HCT116 (cell line): ENCODE measurements around the gene FAM118B. TPM values are rescaled to one million over a fixed set of nuclear protein-coding genes. Genes with fewer than 3 reads are reported as not detected.

Experiments used
- ATAC-seq: fragments of 200-7000 bp; cut with Tn5 transposase; 2 replicates; pipeline ENCODE4 v1.9.1; 2020; ENCODE audit warnings: mild to moderate bottlenecking, moderate library complexity
- BruUV-seq: library from RNA; stranded (reverse); fragments of 400-500 nt; replicated peaks from 2 replicates; lab custom pipeline; 2021; lab: Mats Ljungman, UMichigan
- CTCF ChIA-PET: fragments of 300-600 bp; sonication (Branson Sonifier 250); formaldehyde crosslinking; loops from one replicate; lab custom pipeline; 2021; ENCODE audit warnings: antibody characterized with exemption; lab: Charles Lee
- POLR2A ChIA-PET: fragments of 300-600, 350-600 bp; sonication (Branson Sonifier 250); formaldehyde crosslinking; loops from one replicate; lab custom pipeline; 2021; ENCODE audit warnings: antibody characterized with exemption; lab: Charles Lee
- RAD21 ChIA-PET, 2 experiments: fragments of 300-600 bp; sonication (Branson Sonifier 250); formaldehyde crosslinking; loops; one replicate each; lab custom pipeline; 2023; ENCODE audit warnings: low total read pairs in 2 of 2; ENCODE audit not compliant: uncharacterized antibody in 2 of 2, unreplicated experiment in 2 of 2, low non-redundant PET in 1 of 2; lab: Charles Lee
- DNase-seq: peaks from one replicate; pipeline ENCODE4 v3.0.0-alpha.2; 2010; ENCODE audit warnings: low read depth, low spot score
- H2AFZ ChIP-seq: fragments of 200-600 bp; shearing (Covaris generic), sonication (generic); 2 replicates; pipeline ENCODE4 v1.6.1; 2017; ENCODE audit warnings: low read depth, mixed run types, mixed read lengths, antibody characterized with exemption, low read length; ENCODE audit not compliant: poor library complexity, severe bottlenecking
- H3K27ac ChIP-seq: 2 replicates; pipeline ENCODE4 v1.5.1; 2012; ENCODE audit warnings: low read depth, low read length
- H3K27me3 ChIP-seq: fragments of 200-600 bp; sonication (generic); 2 replicates; pipeline ENCODE4 v1.6.1; 2016; ENCODE audit warnings: mixed run types, low read length, mixed read lengths; ENCODE audit not compliant: insufficient read depth
- H3K36me3 ChIP-seq, 2 experiments: fragments of 200-500 bp in 1 of 2; fragments of 200-600 bp in 1 of 2; sonication (Bioruptor generic) in 1 of 2; sonication (generic) in 1 of 2; 2 replicates each; pipeline versions ENCODE4 v1.5.1 to v1.6.1; 2014 to 2016; ENCODE audit warnings: low read length in 2 of 2, inconsistent platforms in 1 of 2, mixed read lengths in 1 of 2, mixed run types in 1 of 2; ENCODE audit not compliant: insufficient read depth in 2 of 2, control insufficient read depth in 1 of 2
- H3K4me1 ChIP-seq, 2 experiments: fragments of 200-600 bp in 1 of 2; sonication (generic) in 1 of 2; 2 replicates each; pipeline versions ENCODE4 v1.5.1 to v1.6.1; 2012 to 2017; ENCODE audit warnings: low read length in 2 of 2, inconsistent platforms in 1 of 2, mild to moderate bottlenecking in 1 of 2, mixed read lengths in 1 of 2, mixed run types in 1 of 2, moderate library complexity in 1 of 2; ENCODE audit not compliant: insufficient read depth in 2 of 2, control insufficient read depth in 1 of 2
- H3K4me2 ChIP-seq: fragments of 200-600 bp; sonication (generic); 2 replicates; pipeline ENCODE4 v1.6.1; 2017; ENCODE audit warnings: mixed run types, low read length, mixed read lengths
- H3K4me3 ChIP-seq, 2 experiments: fragments of 200-600 bp in 1 of 2; sonication (generic) in 1 of 2; replicated peaks in 1 of 2; 2 replicates each; pipeline ENCODE4 v1.5.1; 2011 to 2016; ENCODE audit warnings: low read length in 2 of 2, control low read depth in 1 of 2, low read depth in 1 of 2, mild to moderate bottlenecking in 1 of 2, mixed read lengths in 1 of 2, mixed run types in 1 of 2
- H3K79me2 ChIP-seq: fragments of 200-600 bp; sonication (generic); 2 replicates; pipeline ENCODE4 v1.6.1; 2017; ENCODE audit warnings: mild to moderate bottlenecking, mixed run types, low read length, moderate library complexity, mixed read lengths; ENCODE audit not compliant: insufficient read depth
- H3K9ac ChIP-seq: fragments of 200-600 bp; sonication (generic); 2 replicates; pipeline ENCODE4 v1.6.1; 2016; ENCODE audit warnings: low read length, mixed read lengths
- H3K9me2 ChIP-seq: fragments of 200-600 bp; sonication (generic), shearing (Covaris generic); 2 replicates; pipeline ENCODE4 v1.6.1; 2017; ENCODE audit warnings: mixed run types, mild to moderate bottlenecking, moderate library complexity; ENCODE audit not compliant: insufficient read depth
- H3K9me3 ChIP-seq, 2 experiments: fragments of 200-500 bp in 1 of 2; fragments of 200-600 bp in 1 of 2; sonication (Bioruptor generic) in 1 of 2; sonication (generic) in 1 of 2; 2 replicates each; pipeline ENCODE4 v1.6.1; 2014 to 2017; ENCODE audit warnings: low read length in 2 of 2, mixed read lengths in 2 of 2, inconsistent platforms in 1 of 2, low read depth in 1 of 2, mild to moderate bottlenecking in 1 of 2, mixed run types in 1 of 2, moderate library complexity in 1 of 2; ENCODE audit not compliant: control insufficient read depth in 1 of 2, insufficient read depth in 1 of 2
- H4K20me1 ChIP-seq: fragments of 200-600 bp; sonication (generic), shearing (Covaris generic); 2 replicates; pipeline ENCODE4 v1.6.1; 2017; ENCODE audit warnings: mixed run types, mild to moderate bottlenecking, moderate library complexity; ENCODE audit not compliant: insufficient read depth
- EGR1 ChIP-seq: IDR thresholded peaks from 2 replicates; pipeline ENCODE4 v1.6.1; 2012; ENCODE audit warnings: low read depth
- JUND ChIP-seq: IDR thresholded peaks from 2 replicates; pipeline ENCODE4 v1.6.1; 2012
- POLR2AphosphoS5 ChIP-seq: IDR thresholded peaks from 2 replicates; pipeline ENCODE4 v1.6.1; 2011; ENCODE audit warnings: mild to moderate bottlenecking, low read depth, low read length, moderate library complexity
- SIN3A ChIP-seq: IDR thresholded peaks from 2 replicates; pipeline ENCODE4 v1.6.1; 2012; ENCODE audit warnings: low read depth
- SP1 ChIP-seq: IDR thresholded peaks from 2 replicates; pipeline ENCODE4 v1.6.1; 2012; ENCODE audit warnings: low read depth
- TCF7L2 ChIP-seq: IDR thresholded peaks from 2 replicates; pipeline ENCODE4 v1.7.0; 2011; ENCODE audit warnings: borderline replicate concordance, inconsistent platforms; ENCODE audit not compliant: insufficient read depth, insufficient read length; ENCODE audit errors: extremely low read depth
- YY1 ChIP-seq: IDR thresholded peaks from 2 replicates; pipeline ENCODE4 v1.6.1; 2011; ENCODE audit warnings: low read length, low read depth, moderate library complexity, mild to moderate bottlenecking; ENCODE audit not compliant: insufficient replicate concordance; ENCODE audit errors: extremely low read depth
- intact Hi-C: fragments of 100-400 bp; cut with micrococcal nuclease; formaldehyde crosslinking; loops from 2 replicates; pipeline ENCODE4 v1.10.0; 2022
- total RNA-seq: library from RNA; stranded (reverse); gene quantifications from one replicate; pipeline ENCODE4 v1.2.1, GENCODE V29; 2021; ENCODE audit not compliant: unreplicated experiment
- TF ChIP-seq, protein P1 (sequence below): IDR thresholded peaks from 2 replicates; pipeline ENCODE4 v1.6.1; 2012; ENCODE audit warnings: low read depth
- TF ChIP-seq, protein P2 (sequence below): IDR thresholded peaks from 2 replicates; pipeline ENCODE4 v1.6.1; 2012

FAM118B gene
- total RNA-seq, 1 experiment from 2014 or later: 12.8 TPM

DNA sequence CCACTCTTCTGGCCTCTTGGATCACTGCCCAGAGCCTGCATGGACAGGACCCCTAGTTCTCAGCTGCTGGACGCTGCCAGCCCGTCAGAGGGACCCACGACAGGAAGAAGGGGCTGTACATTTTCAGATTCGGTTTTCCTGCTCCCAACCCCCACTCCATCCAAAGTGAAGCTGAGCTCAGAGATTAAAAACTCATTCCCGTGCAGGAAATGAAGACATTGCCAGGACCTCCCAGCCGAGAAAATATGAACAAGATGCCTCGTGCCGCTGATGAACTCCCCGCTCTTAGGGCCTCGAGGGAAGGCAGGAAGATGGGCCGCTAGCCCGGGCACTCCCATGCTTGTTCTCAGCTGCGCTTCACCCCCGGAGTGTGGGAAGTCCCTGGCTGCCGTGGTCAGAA is 36.2 kb upstream of the FAM118B start:
- intact Hi-C loops: no loop called here
- TF ChIP-seq JUND (no peak), SIN3A (no peak), POLR2AphosphoS5 (no peak), EGR1 (no peak), YY1 (no peak), TCF7L2 (no peak), SP1 (no peak)
- TF ChIP-seq, protein P1, sequence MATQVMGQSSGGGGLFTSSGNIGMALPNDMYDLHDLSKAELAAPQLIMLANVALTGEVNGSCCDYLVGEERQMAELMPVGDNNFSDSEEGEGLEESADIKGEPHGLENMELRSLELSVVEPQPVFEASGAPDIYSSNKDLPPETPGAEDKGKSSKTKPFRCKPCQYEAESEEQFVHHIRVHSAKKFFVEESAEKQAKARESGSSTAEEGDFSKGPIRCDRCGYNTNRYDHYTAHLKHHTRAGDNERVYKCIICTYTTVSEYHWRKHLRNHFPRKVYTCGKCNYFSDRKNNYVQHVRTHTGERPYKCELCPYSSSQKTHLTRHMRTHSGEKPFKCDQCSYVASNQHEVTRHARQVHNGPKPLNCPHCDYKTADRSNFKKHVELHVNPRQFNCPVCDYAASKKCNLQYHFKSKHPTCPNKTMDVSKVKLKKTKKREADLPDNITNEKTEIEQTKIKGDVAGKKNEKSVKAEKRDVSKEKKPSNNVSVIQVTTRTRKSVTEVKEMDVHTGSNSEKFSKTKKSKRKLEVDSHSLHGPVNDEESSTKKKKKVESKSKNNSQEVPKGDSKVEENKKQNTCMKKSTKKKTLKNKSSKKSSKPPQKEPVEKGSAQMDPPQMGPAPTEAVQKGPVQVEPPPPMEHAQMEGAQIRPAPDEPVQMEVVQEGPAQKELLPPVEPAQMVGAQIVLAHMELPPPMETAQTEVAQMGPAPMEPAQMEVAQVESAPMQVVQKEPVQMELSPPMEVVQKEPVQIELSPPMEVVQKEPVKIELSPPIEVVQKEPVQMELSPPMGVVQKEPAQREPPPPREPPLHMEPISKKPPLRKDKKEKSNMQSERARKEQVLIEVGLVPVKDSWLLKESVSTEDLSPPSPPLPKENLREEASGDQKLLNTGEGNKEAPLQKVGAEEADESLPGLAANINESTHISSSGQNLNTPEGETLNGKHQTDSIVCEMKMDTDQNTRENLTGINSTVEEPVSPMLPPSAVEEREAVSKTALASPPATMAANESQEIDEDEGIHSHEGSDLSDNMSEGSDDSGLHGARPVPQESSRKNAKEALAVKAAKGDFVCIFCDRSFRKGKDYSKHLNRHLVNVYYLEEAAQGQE: no peak
- TF ChIP-seq, protein P2, sequence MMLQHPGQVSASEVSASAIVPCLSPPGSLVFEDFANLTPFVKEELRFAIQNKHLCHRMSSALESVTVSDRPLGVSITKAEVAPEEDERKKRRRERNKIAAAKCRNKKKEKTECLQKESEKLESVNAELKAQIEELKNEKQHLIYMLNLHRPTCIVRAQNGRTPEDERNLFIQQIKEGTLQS: no peak
- TF ChIP-seq, all 23 proteins: peak for 0
- ChIA-PET CTCF (no interaction called here), POLR2A (no interaction called here), RAD21 (no interaction called here)
- H3K9me2 ChIP-seq: no peaks in the 10 kb centered on the region
- H4K20me1 ChIP-seq: no peaks in the 10 kb centered on the region
- DNase-seq: no peak
- no peaks in the 10 kb centered on the region for H3K27me3 ChIP-seq
- no peak overlapping the region for H2AFZ ChIP-seq
- H3K79me2 ChIP-seq: no peaks in the 10 kb centered on the region
- no peaks in the 10 kb centered on the region for H3K36me3 ChIP-seq
- H3K9me3 ChIP-seq: no peaks in the 10 kb centered on the region
- no peak overlapping the region for H3K27ac ChIP-seq
- no peaks in the 10 kb centered on the region for H3K4me1 ChIP-seq
- H3K4me2 ChIP-seq: no peak overlapping the region
- ATAC-seq: no peak
- BruUV-seq: no TSS peak
- H3K4me3 ChIP-seq: no peak overlapping the region
- H3K9ac ChIP-seq: no peak overlapping the region
